ENCODE results near the gene FYN. TPM values are rescaled to one million over a fixed set of nuclear protein-coding genes. Genes with fewer than 3 reads are reported as not detected.
"Not testable (repeated sequence)": the region's sequence is repeated elsewhere in the genome, so short reads cannot be mapped to it uniquely, and the experiment has no call there.

FYN gene
- total RNA-seq, 1 donor = 91.9 TPM

DNA sequence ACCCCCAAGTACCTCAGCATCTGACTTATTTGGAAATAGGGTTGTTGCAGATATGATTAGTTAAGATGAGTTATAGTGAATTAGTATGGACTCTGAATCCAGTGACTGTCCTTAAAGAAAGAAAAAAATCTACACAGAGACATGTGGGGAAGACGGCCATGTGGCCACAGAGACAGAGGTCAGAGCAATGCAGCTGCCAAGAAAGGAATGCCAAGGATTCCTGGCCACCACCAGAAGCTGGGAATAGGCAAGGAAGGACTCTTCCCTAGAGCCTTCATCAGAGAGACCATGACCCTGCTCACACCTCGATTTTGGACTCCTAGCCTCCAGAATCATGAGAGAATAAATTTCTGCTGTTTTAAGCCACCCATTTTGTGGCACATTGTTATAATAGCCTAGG is 81.8 kb downstream of the FYN start:
- no peak for DNase-seq (ENCODE audit: low read depth)
- no peak overlapping the region for H3K4me3 ChIP-seq (ENCODE audit: low read depth, low read length)
- TF ChIP-seq, protein P1, sequence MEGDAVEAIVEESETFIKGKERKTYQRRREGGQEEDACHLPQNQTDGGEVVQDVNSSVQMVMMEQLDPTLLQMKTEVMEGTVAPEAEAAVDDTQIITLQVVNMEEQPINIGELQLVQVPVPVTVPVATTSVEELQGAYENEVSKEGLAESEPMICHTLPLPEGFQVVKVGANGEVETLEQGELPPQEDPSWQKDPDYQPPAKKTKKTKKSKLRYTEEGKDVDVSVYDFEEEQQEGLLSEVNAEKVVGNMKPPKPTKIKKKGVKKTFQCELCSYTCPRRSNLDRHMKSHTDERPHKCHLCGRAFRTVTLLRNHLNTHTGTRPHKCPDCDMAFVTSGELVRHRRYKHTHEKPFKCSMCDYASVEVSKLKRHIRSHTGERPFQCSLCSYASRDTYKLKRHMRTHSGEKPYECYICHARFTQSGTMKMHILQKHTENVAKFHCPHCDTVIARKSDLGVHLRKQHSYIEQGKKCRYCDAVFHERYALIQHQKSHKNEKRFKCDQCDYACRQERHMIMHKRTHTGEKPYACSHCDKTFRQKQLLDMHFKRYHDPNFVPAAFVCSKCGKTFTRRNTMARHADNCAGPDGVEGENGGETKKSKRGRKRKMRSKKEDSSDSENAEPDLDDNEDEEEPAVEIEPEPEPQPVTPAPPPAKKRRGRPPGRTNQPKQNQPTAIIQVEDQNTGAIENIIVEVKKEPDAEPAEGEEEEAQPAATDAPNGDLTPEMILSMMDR (IDR thresholded peaks at IDR 0.05; ENCODE audit: insufficient read depth, low read length) = no peak

DNA sequence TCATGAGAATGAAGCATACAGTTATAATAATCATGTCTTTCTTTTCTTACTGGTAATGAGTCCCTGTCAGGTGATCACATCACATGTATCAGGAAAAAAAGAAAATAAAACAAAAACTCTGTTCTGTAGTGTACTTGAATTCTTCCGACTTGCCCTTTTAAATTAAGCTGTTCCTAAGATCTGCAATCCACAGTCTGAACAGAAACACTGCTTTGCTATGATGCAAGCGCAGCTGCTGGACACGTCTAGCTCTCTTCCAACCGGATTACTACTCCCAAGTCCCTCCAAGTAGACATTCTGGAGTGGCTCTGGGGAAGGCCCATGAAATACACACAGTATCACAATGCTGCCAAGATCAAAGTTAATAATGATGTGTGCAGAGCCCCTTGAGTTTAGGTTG is 83.7 kb downstream of the FYN start:
- TF ChIP-seq, protein P1 (IDR thresholded peaks at IDR 0.05; ENCODE audit: insufficient read depth, low read length) = no peak
- no peak overlapping the region for H3K4me3 ChIP-seq (ENCODE audit: low read depth, low read length)
- DNase-seq (ENCODE audit: low read depth) = peak; percentile 88

DNA sequence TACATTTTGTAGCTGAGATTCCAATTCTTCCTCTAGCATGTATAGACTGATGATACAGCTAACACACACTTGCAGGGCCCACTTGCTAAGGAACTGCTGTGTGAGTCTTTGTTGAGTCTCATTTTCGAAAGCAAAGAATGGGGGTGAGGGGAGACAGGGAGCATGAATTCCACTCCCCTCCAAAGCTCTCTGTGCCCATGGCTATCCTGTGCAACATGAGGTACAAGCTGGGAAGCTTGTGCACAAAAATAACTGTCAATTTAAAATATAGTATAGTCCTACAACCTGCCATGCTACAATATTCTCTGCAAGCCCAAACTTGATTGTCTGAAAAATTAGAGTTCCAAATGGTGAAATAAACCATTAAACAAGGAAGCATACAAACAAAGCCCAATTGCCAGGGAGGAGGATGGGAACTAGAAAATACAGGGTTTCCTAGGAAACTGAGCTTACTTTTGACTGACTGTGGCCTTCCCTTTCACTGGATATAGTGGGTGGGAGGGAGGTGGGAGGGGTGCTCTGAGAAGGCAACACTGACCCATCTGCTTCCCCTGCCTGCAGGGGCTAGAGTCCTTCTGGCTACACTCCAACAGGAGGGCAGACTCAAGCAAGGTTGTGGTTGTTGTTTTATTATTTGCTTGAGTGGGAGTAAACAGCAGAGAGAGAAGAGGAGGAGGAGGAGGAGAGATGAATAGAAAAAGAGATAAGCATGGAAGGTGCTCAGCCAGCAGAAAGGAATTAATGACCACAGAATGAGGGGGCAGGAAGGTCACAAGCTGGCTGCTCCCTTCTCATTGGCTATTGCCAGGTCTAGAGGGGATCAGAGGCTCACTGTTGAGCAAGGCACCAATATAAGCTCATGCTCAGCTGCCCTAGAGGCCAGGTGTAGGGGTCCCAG is 84.6 kb downstream of the FYN start:
- DNase-seq (ENCODE audit: low read depth) = no peak

DNA sequence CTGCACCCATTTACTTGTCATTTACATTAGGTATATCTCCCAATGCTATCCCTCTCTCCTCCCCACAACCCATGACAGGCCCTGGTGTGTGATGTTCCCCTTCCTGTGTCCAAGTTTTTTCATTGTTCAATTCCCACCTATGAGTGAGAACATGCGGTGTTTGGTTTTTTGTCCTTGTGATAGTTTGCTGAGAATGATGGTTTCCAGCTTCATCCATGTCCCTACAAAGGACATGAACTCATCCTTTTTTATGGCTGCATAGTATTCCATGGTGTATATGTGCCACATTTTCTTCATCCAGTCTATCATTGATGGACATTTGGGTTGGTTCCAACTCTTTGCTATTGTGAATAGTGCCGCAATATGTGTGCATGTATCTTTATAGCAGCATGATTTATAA is 87.1 kb downstream of the FYN start:
- not testable (repeated sequence) for DNase-seq (ENCODE audit: low read depth); H3K4me3 ChIP-seq (ENCODE audit: low read depth, low read length)

More for the DNA sequence above, 84.6 kb downstream of the FYN start:
- TF ChIP-seq, protein P1 (IDR thresholded peaks at IDR 0.05; ENCODE audit: insufficient read depth, low read length) = no peak
- H3K4me3 ChIP-seq (ENCODE audit: low read depth, low read length) = no peak overlapping the region

DNA sequence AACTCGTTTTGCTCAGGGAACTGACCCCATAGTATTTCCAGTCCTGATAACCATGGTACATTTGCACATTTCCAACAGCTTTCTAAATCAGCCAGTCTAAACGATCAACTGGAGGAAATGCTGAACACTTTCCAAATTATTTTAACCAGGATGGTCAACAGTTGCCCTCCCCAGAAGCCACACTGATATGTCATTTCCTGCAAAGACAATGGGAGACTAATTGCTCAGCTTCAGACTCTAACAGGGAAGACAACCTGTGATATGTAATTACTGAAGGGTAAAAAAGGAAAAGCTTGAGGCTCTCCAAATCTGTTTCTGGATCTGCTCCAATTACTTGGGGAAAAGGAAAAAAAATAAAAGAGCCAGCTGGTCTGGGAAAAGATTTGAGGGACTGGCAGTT is 88.8 kb downstream of the FYN start:
- peak; percentile 67 for DNase-seq (ENCODE audit: low read depth)
- TF ChIP-seq, protein P1 (IDR thresholded peaks at IDR 0.05; ENCODE audit: insufficient read depth, low read length) = no peak

DNA sequence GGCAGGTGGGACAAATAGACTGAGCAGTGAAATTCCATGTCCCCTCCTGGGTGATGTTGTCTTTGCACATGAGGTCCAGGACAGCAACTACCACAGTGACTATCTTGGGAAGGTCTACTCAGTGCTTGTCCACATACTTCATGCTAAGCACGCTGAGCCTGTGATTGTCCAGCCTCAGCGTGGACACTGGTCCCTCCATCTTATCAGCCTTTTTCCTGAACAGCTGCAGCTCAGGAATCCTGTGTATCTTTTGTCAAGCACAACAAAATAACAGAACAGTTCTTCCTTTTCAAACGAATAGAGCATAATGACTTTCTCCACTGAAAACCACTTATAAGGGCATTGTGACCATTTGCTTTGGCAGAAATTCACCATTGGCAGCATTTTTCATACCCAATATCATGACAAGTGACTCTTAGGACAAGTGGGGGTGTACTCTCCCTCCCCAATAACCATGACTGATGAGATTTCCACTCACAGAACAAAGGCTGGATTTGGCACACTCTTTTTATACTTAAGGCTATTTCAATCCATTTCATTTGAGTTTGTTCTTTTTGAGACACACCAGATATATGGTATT is 90.3 kb downstream of the FYN start:
- peak; percentile 65 for DNase-seq (ENCODE audit: low read depth)
- no peak overlapping the region for H3K4me3 ChIP-seq (ENCODE audit: low read depth, low read length)
- TF ChIP-seq, protein P1 (IDR thresholded peaks at IDR 0.05; ENCODE audit: insufficient read depth, low read length) = no peak

More for the DNA sequence above, 88.8 kb downstream of the FYN start:
- no peak overlapping the region for H3K4me3 ChIP-seq (ENCODE audit: low read depth, low read length)

DNA sequence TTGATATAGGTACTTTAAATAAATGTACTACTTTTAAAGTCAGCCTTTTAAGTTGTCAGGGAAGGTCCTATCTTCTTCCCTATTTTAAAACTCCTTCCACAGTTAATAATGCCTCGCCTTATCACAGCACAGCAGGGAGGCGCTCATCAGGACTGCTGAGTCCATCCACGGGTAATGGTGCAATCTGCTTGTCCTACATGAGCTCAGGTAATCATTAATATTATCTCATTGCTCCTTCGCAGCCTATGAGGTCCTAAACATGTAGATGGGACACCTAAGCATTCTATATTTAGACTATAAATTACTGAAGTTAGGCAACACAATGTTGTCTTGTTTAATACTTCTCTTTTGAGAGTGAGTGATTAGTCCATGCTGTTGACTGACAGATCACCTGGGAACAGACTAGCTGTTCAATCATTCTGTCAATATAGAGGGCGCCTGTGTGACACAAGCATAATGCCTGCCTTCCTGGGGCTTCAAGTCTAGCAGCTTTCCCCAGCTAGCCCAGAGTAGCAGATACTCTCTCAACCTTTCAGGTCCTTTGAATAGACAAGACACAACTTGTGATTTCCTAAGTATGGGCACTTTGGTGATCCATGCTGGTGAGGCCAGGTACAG is 91.0 kb downstream of the FYN start:
- no peak overlapping the region for H3K4me3 ChIP-seq (ENCODE audit: low read depth, low read length)
- TF ChIP-seq, protein P1 (IDR thresholded peaks at IDR 0.05; ENCODE audit: insufficient read depth, low read length) = no peak
- DNase-seq (ENCODE audit: low read depth) = no peak

Measured in fibroblast of the aortic adventitia (primary cell).